ENCODE results near the gene ZNG1F.
"Not testable (repeated sequence)": the region's sequence is repeated elsewhere in the genome, so short reads cannot be mapped to it uniquely, and the experiment has no call there.

GRCh38 chr9:41174994-41175393 is 14.1 kb downstream of the ZNG1F start:
- not testable (repeated sequence) for TF ChIP-seq CTCF (IDR thresholded peaks at IDR 0.05 in 4 of 5, conservative IDR thresholded peaks at IDR 0.05 in 1 of 5); POLR2A (IDR thresholded peaks at IDR 0.05)

Measured in gastrocnemius medialis (tissue), 4 donors.